Ascending aorta (tissue), 2 donors: ENCODE measurements around the gene CHD9NB. TPM values are rescaled to one million over a fixed set of nuclear protein-coding genes. Genes with fewer than 3 reads are reported as not detected.
A peak's percentile ranks its signal among the peaks of the same experiment; 100 is the strongest.
"Not testable (repeated sequence)": the region's sequence is repeated elsewhere in the genome, so short reads cannot be mapped to it uniquely, and the experiment has no call there.

Source experiments
- DNase-seq, 2 donors: peaks; one replicate each; pipeline ENCODE4 v3.0.0-alpha.2; 2019; ENCODE audit warnings: low spot score in 2 of 2
- H3K27ac ChIP-seq, 2 donors: fragments of 200-600 bp; sonication (generic); one replicate each; pipeline ENCODE4 v1.5.1; 2016 to 2017; ENCODE audit warnings: mild to moderate bottlenecking in 1 of 2
- H3K27me3 ChIP-seq: fragments of 200-600 bp; sonication (generic); one replicate; pipeline ENCODE4 v1.5.1; 2017
- H3K36me3 ChIP-seq, 2 donors: fragments of 200-600 bp; sonication (generic); one replicate each; pipeline ENCODE4 v1.5.1; 2016
- H3K4me1 ChIP-seq, 2 donors: fragments of 200-600 bp; sonication (generic); one replicate each; pipeline ENCODE4 v1.5.1; 2016 to 2017; ENCODE audit warnings: mild to moderate bottlenecking in 1 of 2
- H3K4me3 ChIP-seq, 2 donors: fragments of 200-600 bp; sonication (generic); one replicate each; pipeline ENCODE4 v1.5.1; 2016 to 2017; ENCODE audit warnings: mild to moderate bottlenecking in 1 of 2
- H3K9me3 ChIP-seq, 2 donors: fragments of 200-600 bp; sonication (generic); one replicate each; pipeline ENCODE4 v1.5.1; 2016
- CTCF ChIP-seq, 3 experiments: fragments of 200-600 bp in 2 of 3; fragments of 450-650 bp in 1 of 3; sonication (generic) in 2 of 3; IDR thresholded peaks; one replicate each; pipeline ENCODE4 v1.5.1; 2016 to 2019; ENCODE audit warnings: antibody characterized with exemption in 3 of 3, mild to moderate bottlenecking in 1 of 3, moderate library complexity in 1 of 3
- intact Hi-C: fragments of 100-400 bp; cut with DNase I; formaldehyde crosslinking; loops from one replicate; pipeline ENCODE4 v1.15.1; 2023
- total RNA-seq: library from RNA; depleted of rRNA; stranded (reverse); fragments of >200 nt; gene quantifications from one replicate; pipeline ENCODE4 v1.1.0, GENCODE V29; 2016

CHD9NB gene
- total RNA-seq, 1 donor from 2014 or later = 0.43 TPM

- no peaks in the 10 kb centered on the region for H3K9me3 ChIP-seq
- peak overlapping the region; percentile 48 to 56 for H3K27ac ChIP-seq
- H3K4me1 ChIP-seq = peaks cover 12 to 18% of the 10 kb centered on the region in 2 donors
- no peak for DNase-seq
- TF ChIP-seq CTCF (IDR thresholded peaks at IDR 0.05) = no peak
- no peaks in the 10 kb centered on the region for H3K27me3 ChIP-seq
- H3K4me3 ChIP-seq = no peak overlapping the region
- no peaks in the 10 kb centered on the region for H3K36me3 ChIP-seq
- intact Hi-C loops = no loop called here
Measured at GRCh38 chr16:53042235-53042701, 10.4 kb downstream of the CHD9NB start.

GRCh38 chr16:53041320-53042051 lies 11.2 kb downstream of the CHD9NB start:
- H3K4me3 ChIP-seq = no peak overlapping the region
- peaks cover 12 to 18% of the 10 kb centered on the region in 2 donors for H3K4me1 ChIP-seq
- H3K27ac ChIP-seq = peak overlapping the region; percentile 4 to 48
- no peak for TF ChIP-seq CTCF (IDR thresholded peaks at IDR 0.05)
- no peak for DNase-seq
- H3K9me3 ChIP-seq = no peaks in the 10 kb centered on the region
- no peaks in the 10 kb centered on the region for H3K27me3 ChIP-seq
- intact Hi-C loops = no loop called here
- no peaks in the 10 kb centered on the region for H3K36me3 ChIP-seq

- no peak overlapping the region for H3K27ac ChIP-seq
- TF ChIP-seq CTCF (IDR thresholded peaks at IDR 0.05) = no peak
Measured at GRCh38 chr16:53040788-53041187, 11.9 kb downstream of the CHD9NB start.

GRCh38 chr16:53036711-53037110 lies 16.0 kb downstream of the CHD9NB start:
- H3K27ac ChIP-seq, H3K27me3 ChIP-seq, H3K36me3 ChIP-seq, H3K4me3 ChIP-seq, DNase-seq, intact Hi-C loops, H3K9me3 ChIP-seq, H3K4me1 ChIP-seq: not testable (repeated sequence)

More at GRCh38 chr16:53040788-53041187, 11.9 kb downstream of the CHD9NB start:
- Histone ChIP-seq H3K36me3 (no peaks in the 10 kb centered on the region), H3K4me3 (no peak overlapping the region), H3K4me1 (peaks cover 12 to 18% of the 10 kb centered on the region in 2 donors), H3K27me3 (no peaks in the 10 kb centered on the region), H3K9me3 (no peaks in the 10 kb centered on the region)
- no peak for DNase-seq
- intact Hi-C loops = no loop called here

GRCh38 chr16:53036066-53036465 lies 16.6 kb downstream of the CHD9NB start:
- intact Hi-C loops = no loop called here
- H3K9me3 ChIP-seq = no peaks in the 10 kb centered on the region
- H3K36me3 ChIP-seq = no peaks in the 10 kb centered on the region
- no peaks in the 10 kb centered on the region for H3K4me1 ChIP-seq
- peak in 1 of 2 donors; percentile 13 for DNase-seq
- H3K4me3 ChIP-seq = no peak overlapping the region
- H3K27ac ChIP-seq = no peak overlapping the region
- TF ChIP-seq CTCF (IDR thresholded peaks at IDR 0.05) = no peak
- no peaks in the 10 kb centered on the region for H3K27me3 ChIP-seq

GRCh38 chr16:53035176-53035942 lies 17.3 kb downstream of the CHD9NB start:
- H3K9me3 ChIP-seq = no peaks in the 10 kb centered on the region
- H3K36me3 ChIP-seq = no peaks in the 10 kb centered on the region
- no peaks in the 10 kb centered on the region for H3K27me3 ChIP-seq
- no peak overlapping the region for H3K4me3 ChIP-seq
- DNase-seq = no peak
- H3K4me1 ChIP-seq = no peaks in the 10 kb centered on the region
- intact Hi-C loops = no loop called here
- H3K27ac ChIP-seq = no peak overlapping the region
- TF ChIP-seq CTCF (IDR thresholded peaks at IDR 0.05) = no peak
